Large intestine (tissue), 3 donors: ENCODE results near the gene NRXN2. TPM values are rescaled to one million over a fixed set of nuclear protein-coding genes. Genes with fewer than 3 reads are reported as not detected.

Source experiments
- DNase-seq, 2 donors: peaks; one replicate each; pipeline versions ENCODE4 v3.0.0 to v3.0.0-alpha.2; 2013
- H3K27ac ChIP-seq: one replicate; pipeline ENCODE4 v1.5.1; 2013; ENCODE audit warnings: low read length
- H3K27me3 ChIP-seq: 2 replicates; pipeline ENCODE4 v1.6.1; 2013; ENCODE audit warnings: low read length; ENCODE audit not compliant: control insufficient read depth, insufficient read depth
- H3K36me3 ChIP-seq: 2 replicates; pipeline ENCODE4 v1.6.1; 2013; ENCODE audit warnings: low read length; ENCODE audit not compliant: control insufficient read depth, insufficient read depth
- H3K4me1 ChIP-seq: one replicate; pipeline ENCODE4 v1.6.1; 2013; ENCODE audit warnings: low read length; ENCODE audit not compliant: control insufficient read depth, insufficient read depth
- H3K4me3 ChIP-seq: one replicate; pipeline ENCODE4 v1.5.1; 2013; ENCODE audit warnings: low read length
- H3K9me3 ChIP-seq: one replicate; pipeline ENCODE4 v1.6.1; 2013; ENCODE audit warnings: mild to moderate bottlenecking, low read depth, low read length, moderate library complexity; ENCODE audit not compliant: control insufficient read depth
- WGBS: methylation state at CpG from one replicate; pipeline ENCODE4 v1.1.5; 2013; ENCODE audit warnings: low lambda C conversion rate; ENCODE audit not compliant: insufficient coverage; 5-methylcytosine and 5-hydroxymethylcytosine counted together
- polyA plus RNA-seq: library from polyadenylated mRNA; unstranded; fragments of 120-200 nt; gene quantifications from one replicate; pipeline ENCODE4 v1.2.1, GENCODE V29; 2013

Gene NRXN2
- polyA plus RNA-seq, 1 donor: 13.8 TPM

DNA sequence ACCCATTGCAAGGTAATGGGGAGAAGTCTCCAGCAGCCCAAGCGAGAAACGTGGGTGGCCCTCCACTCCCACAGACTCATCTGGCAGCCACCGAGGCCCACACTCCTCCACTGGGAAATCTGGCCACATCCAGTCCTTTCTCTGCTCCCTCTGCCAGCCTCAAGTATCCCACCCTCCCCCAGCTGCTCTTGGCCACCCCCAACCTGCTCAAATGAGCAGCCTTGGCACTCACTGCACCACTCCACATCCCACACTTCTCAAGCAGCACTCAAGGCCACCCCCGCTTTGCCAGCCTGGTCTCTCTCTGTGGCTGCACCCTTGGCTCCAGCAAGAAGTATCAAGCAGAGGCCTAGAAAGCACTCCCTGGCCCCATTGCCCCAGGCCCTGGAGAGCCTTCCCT is 103.8 kb downstream of the NRXN2 start:
- Histone ChIP-seq H3K4me3 (peak overlapping the region; percentile 5), H3K27ac (peak overlapping the region; percentile 91), H3K9me3 (no peaks in the 10 kb centered on the region), H3K27me3 (no peaks in the 10 kb centered on the region), H3K4me1 (peaks cover 36% of the 10 kb centered on the region), H3K36me3 (no peaks in the 10 kb centered on the region)
- DNase-seq: no peak
- WGBS: no CpG with 5 or more reads among the region's 4 CpGs

DNA sequence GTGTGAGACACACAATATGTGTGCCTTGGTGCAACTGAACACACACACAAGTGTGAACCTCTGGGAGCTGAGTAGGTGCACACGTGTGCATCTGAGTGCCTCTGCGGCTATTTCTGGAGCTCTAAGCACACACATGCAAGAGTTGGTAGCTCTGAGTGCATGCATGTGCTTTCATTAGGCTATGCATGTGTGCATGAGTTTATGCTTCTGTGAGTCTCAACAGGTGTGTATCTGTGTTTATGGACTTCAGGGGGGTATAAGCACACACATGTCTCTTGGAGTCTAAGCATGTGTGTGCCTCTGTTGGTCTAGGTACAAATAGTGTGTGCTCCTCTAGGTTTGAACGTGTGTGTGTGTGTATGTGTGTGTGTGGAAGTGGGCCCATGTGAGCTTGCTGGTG is 106.2 kb downstream of the NRXN2 start:
- Histone ChIP-seq H3K4me1 (peaks cover 30% of the 10 kb centered on the region), H3K4me3 (no peak overlapping the region), H3K36me3 (no peaks in the 10 kb centered on the region), H3K9me3 (no peaks in the 10 kb centered on the region), H3K27ac (no peak overlapping the region), H3K27me3 (no peaks in the 10 kb centered on the region)
- WGBS: no CpG with 5 or more reads among the region's 3 CpGs
- no peak for DNase-seq

DNA sequence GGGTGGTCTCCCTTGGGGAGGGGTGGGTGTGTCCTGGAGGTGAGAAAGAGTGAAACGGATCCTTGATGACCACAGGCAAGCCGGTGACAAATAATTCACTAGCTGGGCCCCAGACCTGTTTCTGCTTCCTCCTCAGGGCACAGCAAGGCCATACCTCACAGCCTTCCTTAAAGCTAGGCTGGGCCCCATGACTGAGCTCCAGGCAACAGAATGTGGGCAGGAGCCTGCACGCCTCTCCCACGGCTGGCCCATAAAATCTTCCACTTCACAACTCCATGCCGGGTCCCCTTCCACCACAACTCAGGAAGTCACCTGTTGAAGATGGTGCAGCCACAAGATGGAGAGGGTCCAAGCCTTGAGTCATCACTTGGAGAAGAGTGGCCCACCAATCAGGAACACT is 108.1 kb downstream of the NRXN2 start:
- H3K4me3 ChIP-seq: no peak overlapping the region
- no peaks in the 10 kb centered on the region for H3K27me3 ChIP-seq
- no peak overlapping the region for H3K27ac ChIP-seq
- no peaks in the 10 kb centered on the region for H3K36me3 ChIP-seq
- DNase-seq: no peak
- H3K4me1 ChIP-seq: peaks cover 11% of the 10 kb centered on the region
- H3K9me3 ChIP-seq: no peaks in the 10 kb centered on the region
- WGBS: no CpG with 5 or more reads among the region's 5 CpGs

DNA sequence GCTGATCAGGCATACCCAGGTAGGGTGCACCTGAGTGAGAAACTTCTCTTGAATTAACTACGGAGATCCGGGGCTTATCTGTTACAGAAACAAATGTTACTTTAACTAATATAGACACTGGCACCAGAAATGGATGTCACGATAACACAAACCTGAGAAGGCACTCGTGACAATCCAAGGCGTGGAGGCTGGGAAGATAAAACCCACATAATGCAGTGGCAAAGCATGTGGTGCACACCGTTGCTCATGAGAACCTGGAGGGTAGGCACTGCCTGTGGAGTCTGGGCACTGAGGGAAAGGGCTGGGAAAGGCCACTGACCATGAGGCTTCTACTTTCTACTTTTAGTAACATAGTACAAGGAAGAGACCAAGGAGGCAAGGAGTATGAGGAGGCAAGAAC is 109.3 kb downstream of the NRXN2 start:
- Histone ChIP-seq H3K27ac (no peak overlapping the region), H3K9me3 (no peaks in the 10 kb centered on the region), H3K4me3 (no peak overlapping the region), H3K36me3 (no peaks in the 10 kb centered on the region), H3K27me3 (peaks cover 3% of the 10 kb centered on the region), H3K4me1 (peaks cover 2% of the 10 kb centered on the region)
- no peak for DNase-seq
- 80% methylated on average over 1 of the region's 6 CpGs for WGBS

DNA sequence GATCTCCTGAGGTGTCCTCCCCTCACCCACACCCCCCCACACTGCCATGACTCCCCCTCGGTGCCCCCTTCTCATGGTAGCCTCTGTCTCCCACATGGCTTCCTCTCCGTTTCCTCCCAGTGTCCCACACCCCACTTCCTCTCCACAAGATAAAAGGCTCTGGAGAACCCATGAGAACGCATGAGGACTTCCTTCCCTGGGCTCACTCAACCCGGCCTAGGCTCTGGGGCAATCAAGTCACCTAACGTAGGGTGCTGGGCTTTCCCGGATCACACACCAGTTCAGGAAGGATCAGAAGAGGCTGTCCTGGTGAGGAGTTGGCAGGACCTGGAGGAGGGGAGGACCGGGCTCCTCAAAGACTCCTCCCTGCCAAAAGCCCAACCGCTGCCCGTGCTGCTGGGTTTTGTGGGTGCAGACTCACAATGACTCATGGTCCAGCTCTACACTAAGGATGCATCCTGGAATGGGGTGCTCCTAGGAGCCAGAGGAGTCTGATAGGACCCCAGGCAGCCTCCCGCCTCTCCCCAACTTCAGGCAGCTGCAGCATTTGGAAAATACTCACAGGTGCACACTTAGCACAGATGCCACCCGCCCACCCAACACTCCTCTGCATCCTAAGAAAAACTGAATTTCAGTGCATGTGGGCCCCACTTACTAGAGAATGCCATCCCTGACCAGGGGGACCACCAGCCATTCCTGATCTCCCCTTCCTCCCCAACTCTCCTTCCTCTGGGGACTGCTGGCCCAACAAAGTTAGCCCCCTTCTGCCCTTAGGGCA is 110.9 kb downstream of the NRXN2 start:
- no CpG with 5 or more reads among the region's 11 CpGs for WGBS
- DNase-seq: no peak
- H3K27ac ChIP-seq: no peak overlapping the region
- H3K4me3 ChIP-seq: no peak overlapping the region
- no peaks in the 10 kb centered on the region for H3K9me3 ChIP-seq
- H3K27me3 ChIP-seq: peaks cover 6% of the 10 kb centered on the region
- no peaks in the 10 kb centered on the region for H3K36me3 ChIP-seq
- peaks cover 3% of the 10 kb centered on the region for H3K4me1 ChIP-seq

DNA sequence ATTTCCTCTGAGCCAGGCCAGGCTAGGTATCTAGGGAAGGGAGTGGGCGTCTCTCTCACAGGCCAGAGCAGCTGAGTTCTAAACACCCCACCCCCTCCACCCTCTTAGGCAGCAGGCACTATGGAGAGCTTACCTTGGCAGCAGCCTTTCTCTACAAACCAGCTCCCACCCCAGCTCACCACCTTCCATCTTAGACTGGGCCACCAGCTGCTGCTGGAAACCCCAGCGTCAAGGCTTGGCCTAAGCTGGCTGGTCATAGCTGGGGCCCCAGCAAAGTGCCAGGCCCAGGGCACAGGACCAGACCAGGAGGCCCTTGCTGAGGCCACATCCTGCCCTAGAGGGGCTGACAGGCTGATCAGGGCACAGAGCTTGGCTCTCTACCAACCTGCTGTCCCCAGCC is 111.8 kb downstream of the NRXN2 start:
- no peak overlapping the region for H3K27ac ChIP-seq
- WGBS: no CpG with 5 or more reads among the region's 2 CpGs
- no peaks in the 10 kb centered on the region for H3K36me3 ChIP-seq
- H3K4me1 ChIP-seq: peaks cover 3% of the 10 kb centered on the region
- DNase-seq: no peak
- H3K4me3 ChIP-seq: no peak overlapping the region
- peaks cover 6% of the 10 kb centered on the region for H3K27me3 ChIP-seq
- no peaks in the 10 kb centered on the region for H3K9me3 ChIP-seq

DNA sequence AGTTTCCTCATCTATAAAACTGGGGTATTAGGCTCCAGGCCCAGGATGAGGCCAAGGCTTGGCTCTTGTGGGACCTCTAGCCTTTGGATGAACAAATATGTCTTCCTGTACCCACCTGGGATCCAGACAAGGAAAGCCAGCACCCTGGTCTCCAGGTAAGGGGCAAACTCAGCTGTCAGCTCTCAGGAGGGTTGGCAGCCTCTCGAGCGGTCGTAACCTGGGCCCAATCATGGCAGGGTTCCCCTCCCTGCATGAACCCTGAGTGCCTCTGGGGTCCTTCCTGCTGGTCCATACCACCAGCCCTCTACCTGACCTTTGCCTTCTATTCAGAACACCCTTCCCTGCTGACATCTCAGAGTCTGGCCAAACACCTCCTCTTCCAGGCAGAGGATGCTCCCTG is 112.4 kb downstream of the NRXN2 start:
- H3K36me3 ChIP-seq: no peaks in the 10 kb centered on the region
- no CpG with 5 or more reads among the region's 3 CpGs for WGBS
- H3K4me1 ChIP-seq: peaks cover 3% of the 10 kb centered on the region
- no peak overlapping the region for H3K27ac ChIP-seq
- H3K4me3 ChIP-seq: no peak overlapping the region
- no peaks in the 10 kb centered on the region for H3K9me3 ChIP-seq
- DNase-seq: no peak
- peaks cover 6% of the 10 kb centered on the region for H3K27me3 ChIP-seq

DNA sequence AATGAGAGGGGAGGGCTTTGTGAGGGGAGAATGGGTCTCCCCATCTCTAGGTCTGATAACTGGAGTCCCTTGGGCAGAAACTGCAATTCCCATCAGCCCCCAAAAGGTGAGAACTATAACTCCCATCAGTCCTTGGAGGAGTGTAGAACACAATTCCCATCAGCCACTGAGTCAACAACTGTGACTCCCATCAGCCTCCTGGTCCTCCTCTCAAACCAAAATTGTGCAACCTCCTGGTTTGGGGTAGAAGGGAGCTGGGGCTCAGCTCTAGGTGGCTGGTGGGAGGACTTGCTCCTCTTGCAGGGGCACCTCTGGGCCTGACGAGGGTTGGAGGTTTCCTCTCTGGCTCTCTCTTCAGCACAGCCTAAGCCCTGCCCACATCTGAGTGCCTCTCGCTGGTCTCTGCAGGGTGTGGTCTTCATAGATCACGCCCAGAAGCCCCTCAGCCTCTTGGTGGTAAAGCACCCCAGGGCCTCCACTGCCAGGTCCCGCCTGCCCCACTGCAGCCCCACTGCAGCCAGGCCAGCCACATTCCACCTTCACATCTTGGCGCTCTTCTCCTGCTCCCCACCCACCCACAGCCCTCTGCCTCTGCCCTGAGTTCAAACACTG is 113.5 kb downstream of the NRXN2 start:
- Histone ChIP-seq H3K9me3 (no peaks in the 10 kb centered on the region), H3K27me3 (peaks cover 8% of the 10 kb centered on the region), H3K4me3 (no peak overlapping the region), H3K36me3 (no peaks in the 10 kb centered on the region), H3K4me1 (peaks cover 3% of the 10 kb centered on the region), H3K27ac (no peak overlapping the region)
- DNase-seq: no peak
- no CpG with 5 or more reads among the region's 5 CpGs for WGBS

DNA sequence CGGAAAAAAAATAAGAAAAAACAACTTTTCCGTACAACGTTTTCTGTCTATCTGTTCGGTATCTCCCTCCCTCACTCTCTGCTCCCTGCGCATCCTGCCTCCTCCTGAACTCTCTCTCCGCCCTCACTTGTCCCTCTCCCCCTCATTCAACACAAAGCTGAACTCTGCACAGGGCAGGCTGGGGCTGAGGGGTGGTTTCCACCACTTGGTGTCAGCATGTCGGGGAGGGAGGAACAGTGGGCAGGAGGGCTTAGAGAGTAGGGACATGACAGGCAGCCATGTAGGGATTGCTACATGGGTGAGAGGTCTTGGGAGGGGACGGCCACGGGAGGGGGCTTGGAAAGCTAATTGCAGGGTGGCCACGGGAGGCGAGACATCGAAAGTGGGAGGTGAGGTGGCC is 114.4 kb downstream of the NRXN2 start:
- Histone ChIP-seq H3K4me3 (no peak overlapping the region), H3K9me3 (no peaks in the 10 kb centered on the region), H3K27me3 (peaks cover 8% of the 10 kb centered on the region), H3K36me3 (no peaks in the 10 kb centered on the region), H3K27ac (no peak overlapping the region), H3K4me1 (peaks cover 3% of the 10 kb centered on the region)
- WGBS: 27% methylated on average over 4 of the region's 12 CpGs
- DNase-seq: no peak

DNA sequence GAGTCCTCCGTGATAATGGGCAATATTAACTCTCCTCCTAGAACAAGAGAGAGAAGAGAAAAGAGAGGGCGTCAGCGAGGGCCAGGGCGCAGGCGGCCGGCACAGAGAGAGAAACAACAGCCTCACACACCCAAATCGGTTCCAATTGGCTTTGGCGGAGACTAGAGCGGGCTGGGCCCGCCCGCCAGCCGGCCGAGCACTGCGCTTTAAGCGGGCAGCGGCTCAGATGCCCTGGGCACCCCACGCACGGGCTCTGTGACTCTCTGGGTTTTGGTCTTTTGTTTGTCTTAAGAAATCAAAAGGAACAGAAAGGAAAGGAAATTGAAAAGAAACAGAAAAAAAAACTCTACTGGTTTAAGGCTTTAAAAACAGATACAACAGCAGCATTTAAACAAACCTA is 115.0 kb downstream of the NRXN2 start:
- Histone ChIP-seq H3K36me3 (no peaks in the 10 kb centered on the region), H3K4me1 (peaks cover 3% of the 10 kb centered on the region), H3K9me3 (no peaks in the 10 kb centered on the region), H3K27me3 (peaks cover 8% of the 10 kb centered on the region), H3K27ac (no peak overlapping the region), H3K4me3 (no peak overlapping the region)
- DNase-seq: peak in 1 of 2 donors; percentile 19
- WGBS: 50% methylated on average over 1 of the region's 18 CpGs
